CMK (cell line): ENCODE measurements around the gene FBL.
A peak's percentile ranks its signal among the peaks of the same experiment; 100 is the strongest.
"Not testable (repeated sequence)": the region's sequence is repeated elsewhere in the genome, so short reads cannot be mapped to it uniquely, and the experiment has no call there.

Experiments used
- DNase-seq: peaks from one replicate; pipeline ENCODE4 v3.0.0-alpha.2; 2010; ENCODE audit warnings: low read depth

The FBL gene

GRCh38 chr19:39824143-39825092, 21.8 kb downstream of the FBL start:
- peak; percentile 67 for DNase-seq

GRCh38 chr19:39823686-39824085, 22.5 kb downstream of the FBL start:
- no peak for DNase-seq

DNA sequence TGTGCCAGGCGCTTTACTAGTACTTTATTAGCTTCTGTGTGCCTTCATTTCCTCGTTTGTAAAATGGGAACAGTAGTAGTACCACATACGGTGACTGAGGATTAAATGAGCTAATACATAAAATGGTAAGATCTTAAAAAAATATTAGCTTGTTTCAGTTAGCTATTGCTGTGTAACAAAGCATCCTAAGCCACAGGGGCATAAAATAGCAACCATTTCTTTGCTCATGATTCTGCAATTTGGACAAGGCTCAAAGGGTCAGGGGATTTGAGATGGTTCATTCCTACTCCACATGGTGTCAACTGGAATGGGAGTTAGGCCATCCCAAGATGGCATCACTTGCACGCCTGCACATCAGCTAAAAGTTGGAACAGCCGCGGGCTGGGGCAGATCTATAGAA, 25.5 kb downstream of the FBL start:
- no peak for DNase-seq

DNA sequence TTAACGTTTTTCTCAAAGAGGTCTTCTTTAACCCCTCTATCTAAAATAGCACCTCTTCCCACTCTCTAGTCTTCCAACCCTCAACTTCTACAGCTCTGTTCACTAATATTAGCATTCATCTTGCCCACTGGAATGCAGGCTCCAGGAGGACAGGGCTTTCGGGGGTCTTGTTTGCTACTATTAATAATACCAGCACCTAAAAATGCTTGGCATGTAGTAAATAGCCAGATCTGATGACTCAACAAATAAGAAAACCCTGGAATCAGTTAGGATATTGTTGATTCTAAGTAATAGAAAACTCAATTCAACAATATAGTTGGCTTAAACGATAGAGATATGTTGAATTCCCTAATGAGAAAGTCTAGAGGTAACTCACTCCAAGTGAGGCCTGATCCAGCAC, 26.4 kb downstream of the FBL start:
- DNase-seq: no peak

- DNase-seq: no peak
Observed at GRCh38 chr19:39818626-39819097, 27.5 kb downstream of the FBL start.

- no peak for DNase-seq
Observed at GRCh38 chr19:39817888-39818561, 28.2 kb downstream of the FBL start.

GRCh38 chr19:39816287-39817048, 29.7 kb downstream of the FBL start:
- DNase-seq: no peak

GRCh38 chr19:39814595-39814994, 31.6 kb downstream of the FBL start:
- DNase-seq: no peak

DNA sequence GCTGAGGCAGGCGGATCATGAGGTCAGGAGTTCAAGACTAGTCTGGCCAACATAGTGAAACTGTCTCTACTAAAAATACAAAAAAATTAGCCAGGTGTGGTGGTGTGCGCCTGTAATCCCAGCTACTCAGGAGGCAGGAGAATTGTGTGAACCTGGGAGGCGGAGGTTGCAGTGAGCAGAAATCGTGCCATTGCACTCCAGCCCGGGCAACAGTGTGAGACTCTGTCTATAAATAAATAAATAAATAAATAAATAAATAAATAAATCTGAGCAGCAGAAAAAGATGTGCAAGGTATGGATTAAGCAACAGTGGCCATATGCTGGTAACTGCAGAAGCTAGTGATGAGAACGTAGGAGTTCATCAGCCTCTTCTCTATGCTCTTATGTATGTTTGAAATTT, 32.1 kb downstream of the FBL start:
- not testable (repeated sequence) for DNase-seq

DNA sequence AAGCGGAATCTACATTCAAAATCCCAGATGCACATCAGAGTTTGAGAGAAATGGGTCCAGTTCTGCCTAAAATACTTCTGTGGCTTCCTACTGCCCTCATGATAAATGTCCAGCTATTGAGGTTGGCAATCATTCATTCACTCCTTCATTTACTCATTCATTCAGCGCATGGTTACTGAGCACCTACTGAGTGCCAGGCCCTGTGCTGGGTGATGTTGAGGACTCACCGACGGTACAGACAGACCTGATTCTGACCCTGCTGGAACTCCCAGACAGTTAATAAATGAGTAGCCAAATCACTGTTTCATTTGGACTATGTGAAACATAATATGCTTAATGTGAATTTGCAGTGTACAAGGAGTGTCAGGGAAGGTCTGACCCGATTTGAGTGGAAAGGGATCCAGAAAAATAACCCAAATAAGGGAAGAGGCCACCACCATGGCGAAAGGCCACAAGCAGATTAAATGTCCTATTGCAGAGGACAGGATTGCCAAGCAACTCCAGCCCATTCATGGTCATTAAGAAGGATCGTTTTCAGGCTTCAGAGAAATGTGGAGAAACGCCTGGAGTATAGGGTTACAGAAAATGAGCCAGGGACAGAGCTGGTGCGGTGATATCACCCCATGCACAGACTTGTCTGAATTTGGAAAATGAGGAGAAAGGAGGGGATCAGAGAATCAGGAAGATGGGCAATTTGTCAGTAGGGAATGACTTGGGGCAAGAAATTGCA, 32.8 kb downstream of the FBL start:
- DNase-seq: no peak

GRCh38 chr19:39811064-39811463, 35.1 kb downstream of the FBL start:
- no peak for DNase-seq

- no peak for DNase-seq
Observed at GRCh38 chr19:39810424-39810823, 35.8 kb downstream of the FBL start.

GRCh38 chr19:39809368-39809767, 36.8 kb downstream of the FBL start:
- DNase-seq: no peak

DNA sequence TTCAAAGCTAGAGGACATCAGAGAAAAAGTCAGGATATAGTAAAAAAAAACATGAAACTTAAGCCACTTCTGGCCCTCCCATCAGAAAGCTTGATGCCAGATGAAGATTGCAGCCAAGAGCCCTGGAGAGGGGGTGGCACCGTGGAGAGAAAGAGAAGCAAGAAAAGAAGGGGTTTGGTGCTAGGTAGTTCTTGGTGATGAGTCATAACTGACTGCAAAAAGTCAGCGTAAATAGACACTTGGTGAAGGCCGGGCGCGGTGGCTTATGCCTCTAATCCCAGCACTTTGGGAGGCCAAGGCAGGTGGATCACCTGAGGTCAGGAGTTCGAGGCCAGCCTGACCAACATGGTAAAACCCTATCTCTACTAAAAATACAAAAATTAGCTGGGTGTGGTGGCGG, 37.5 kb downstream of the FBL start:
- DNase-seq: not testable (repeated sequence)

DNA sequence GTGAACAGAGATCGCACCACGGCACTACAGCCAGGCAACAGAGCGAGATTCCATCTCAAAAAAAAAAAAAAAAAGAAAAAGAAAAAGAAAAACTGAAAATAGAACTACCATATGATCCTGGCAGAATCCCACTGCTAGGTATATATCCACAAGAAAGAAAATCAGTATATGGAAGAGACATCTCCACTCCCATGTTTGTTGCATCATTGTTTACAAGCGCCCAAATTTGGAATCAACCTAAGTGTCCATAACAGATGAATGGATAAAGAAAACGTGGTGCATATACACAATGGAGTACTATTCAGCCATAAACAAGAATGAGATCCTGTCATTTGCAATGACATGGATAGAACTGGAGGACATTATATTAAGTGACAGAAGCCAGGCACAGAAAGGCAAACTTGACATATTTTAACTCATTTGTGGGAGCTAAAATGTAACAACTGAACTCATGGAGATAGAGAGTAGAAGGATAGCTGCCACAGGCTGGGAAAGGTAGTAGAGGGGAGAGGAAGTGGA, 38.3 kb downstream of the FBL start:
- DNase-seq: no peak

GRCh38 chr19:39805104-39805503, 41.1 kb downstream of the FBL start:
- DNase-seq: no peak

DNA sequence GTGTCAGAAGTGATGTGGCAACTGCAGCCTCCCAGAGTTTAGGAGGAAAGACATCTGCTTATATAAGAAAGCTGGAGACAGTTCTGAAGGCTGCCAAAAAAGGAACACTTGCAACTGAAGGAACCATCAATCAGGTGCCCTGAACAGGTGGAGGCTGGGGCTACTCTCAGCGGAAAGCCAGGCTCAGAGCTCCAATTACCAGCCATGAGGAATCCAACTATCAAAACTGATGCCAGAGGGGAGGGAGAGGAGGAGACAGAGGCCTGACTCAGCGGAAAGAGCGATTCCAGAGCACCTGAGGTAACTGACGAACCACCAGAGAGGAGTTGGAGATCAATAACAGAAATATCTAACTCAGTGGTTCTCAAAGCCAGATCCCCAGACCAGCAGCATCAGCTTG, 43.2 kb downstream of the FBL start:
- no peak for DNase-seq

DNA sequence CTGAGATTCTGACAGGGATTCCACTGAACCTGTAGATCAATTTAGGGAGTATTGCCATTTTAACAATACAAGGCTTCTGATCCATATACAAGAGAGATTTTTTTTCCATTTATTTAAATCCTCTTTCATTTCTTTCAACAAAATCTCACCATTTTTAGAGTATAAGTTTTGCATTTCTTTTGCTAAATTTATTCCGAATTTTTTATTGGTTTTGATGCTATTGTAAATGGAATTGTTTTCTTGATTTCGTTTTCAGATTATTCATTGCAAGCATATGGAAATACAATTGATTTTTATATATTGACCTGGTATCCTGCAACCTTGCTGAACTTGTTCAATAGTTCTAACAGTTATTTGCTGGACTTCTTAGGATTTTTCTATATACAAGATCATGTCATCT, 49.1 kb downstream of the FBL start:
- DNase-seq: no peak

DNA sequence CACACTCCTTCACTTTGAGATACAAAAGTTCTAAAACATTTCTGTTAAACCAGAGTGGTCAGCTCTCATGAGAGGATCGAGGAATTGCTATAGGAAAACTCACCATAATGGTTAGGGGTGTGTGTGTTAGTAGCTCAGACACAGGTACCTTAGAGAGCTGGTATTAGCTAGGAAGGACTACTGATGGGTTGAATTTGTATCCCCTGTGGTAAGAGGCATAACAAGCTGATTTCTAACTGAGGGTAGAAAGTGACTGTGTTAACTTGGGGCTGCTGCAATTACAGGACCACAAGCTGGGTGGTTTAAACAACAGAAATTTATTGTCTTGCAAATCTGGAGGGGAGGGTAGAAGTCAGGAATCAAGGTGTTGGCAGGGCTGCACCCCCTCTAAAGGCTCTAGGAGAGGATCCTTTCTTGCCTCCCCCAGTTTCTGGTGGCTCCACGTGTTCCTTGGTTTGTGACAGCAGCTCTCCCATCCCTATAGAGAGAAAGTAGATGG, 50.1 kb downstream of the FBL start:
- no peak for DNase-seq

- no peak for DNase-seq
Observed at GRCh38 chr19:39795001-39795400, 51.2 kb downstream of the FBL start.

- DNase-seq: peak; percentile 11
Observed at GRCh38 chr19:39792999-39793546, 53.1 kb downstream of the FBL start.
